AG04450 (cell line): Measurements from ENCODE around the gene RHBDD3. TPM values are rescaled to one million over a fixed set of nuclear protein-coding genes. Genes with fewer than 3 reads are reported as not detected.

ENCODE experiments used
- CTCF ChIA-PET: fragments of 300-600, 350-600 bp; formaldehyde crosslinking; extraction: SDS; loops from one replicate; lab custom pipeline; 2022; ENCODE audit warnings: antibody characterized with exemption, inconsistent platforms; lab: Charles Lee
- POLR2A ChIA-PET: fragments of 350-600 bp; formaldehyde crosslinking; extraction: SDS; loops from one replicate; lab custom pipeline; 2021; ENCODE audit warnings: antibody characterized with exemption, inconsistent platforms; lab: Yijun Ruan, JAX
- DNase-seq: peaks from one replicate; pipeline ENCODE4 v3.0.0-alpha.2; 2011; ENCODE audit warnings: low read depth, low spot score
- H3K27ac ChIP-seq: one replicate; pipeline ENCODE4 v1.5.1; 2012; ENCODE audit warnings: low read depth, low read length, control low read depth
- H3K27me3 ChIP-seq: one replicate; pipeline ENCODE4 v1.6.0; 2012; ENCODE audit warnings: low read length; ENCODE audit not compliant: control insufficient read depth, insufficient read depth
- H3K4me3 ChIP-seq: 2 replicates; pipeline ENCODE4 v1.5.1; 2011; ENCODE audit warnings: mild to moderate bottlenecking, low read depth, low read length, control low read depth
- H3K9me3 ChIP-seq: 2 replicates; pipeline ENCODE4 v1.5.1; 2012; ENCODE audit warnings: low read length; ENCODE audit not compliant: control insufficient read depth, insufficient read depth
- polyA plus RNA-seq: library from polyadenylated mRNA; depleted of rRNA; stranded (reverse); fragments of >200 nt; gene quantifications from 2 replicates; pipeline ENCODE4 v1.2.3, GENCODE V29; 2011
- TF ChIP-seq, protein P1 (sequence below): IDR thresholded peaks from 2 replicates; pipeline ENCODE4 v1.5.1; 2011; ENCODE audit warnings: low read depth, low read length, control low read depth, inconsistent platforms

RHBDD3 gene
- polyA plus RNA-seq, 1 experiment: 9.9 TPM

DNA sequence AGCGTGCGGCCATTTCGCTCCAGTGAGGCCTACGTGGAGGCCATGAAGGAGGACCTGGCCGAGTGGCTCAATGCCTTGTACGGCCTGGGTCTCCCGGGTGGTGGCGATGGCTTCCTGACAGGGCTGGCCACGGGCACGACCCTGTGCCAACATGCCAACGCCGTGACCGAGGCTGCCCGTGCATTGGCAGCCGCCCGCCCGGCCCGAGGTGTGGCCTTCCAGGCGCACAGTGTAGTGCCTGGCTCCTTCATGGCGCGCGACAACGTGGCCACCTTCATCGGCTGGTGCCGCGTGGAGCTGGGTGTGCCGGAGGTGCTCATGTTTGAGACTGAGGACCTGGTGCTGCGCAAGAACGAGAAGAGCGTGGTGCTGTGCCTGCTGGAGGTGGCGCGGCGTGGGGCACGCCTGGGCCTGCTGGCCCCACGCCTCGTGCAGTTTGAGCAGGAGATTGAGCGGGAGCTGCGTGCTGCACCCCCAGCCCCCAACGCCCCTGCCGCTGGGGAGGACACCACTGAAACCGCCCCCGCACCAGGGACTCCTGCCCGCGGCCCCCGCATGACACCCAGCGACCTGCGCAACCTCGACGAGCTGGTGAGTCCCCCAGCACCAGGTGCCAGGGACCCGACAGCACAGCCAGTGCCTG is 40.5 kb upstream of the RHBDD3 start:
- Histone ChIP-seq H3K4me3 (peak overlapping the region; percentile 76; the same call in 1 of the 2 replicates), H3K9me3 (no peaks in the 10 kb centered on the region; the same call in 1 of the 2 replicates), H3K27me3 (peaks cover under 1% of the 10 kb centered on the region), H3K27ac (peak overlapping the region; percentile 11)
- CTCF ChIA-PET: no interaction called here
- POLR2A ChIA-PET: no interaction called here
- no peak for DNase-seq
- TF ChIP-seq, protein P1, sequence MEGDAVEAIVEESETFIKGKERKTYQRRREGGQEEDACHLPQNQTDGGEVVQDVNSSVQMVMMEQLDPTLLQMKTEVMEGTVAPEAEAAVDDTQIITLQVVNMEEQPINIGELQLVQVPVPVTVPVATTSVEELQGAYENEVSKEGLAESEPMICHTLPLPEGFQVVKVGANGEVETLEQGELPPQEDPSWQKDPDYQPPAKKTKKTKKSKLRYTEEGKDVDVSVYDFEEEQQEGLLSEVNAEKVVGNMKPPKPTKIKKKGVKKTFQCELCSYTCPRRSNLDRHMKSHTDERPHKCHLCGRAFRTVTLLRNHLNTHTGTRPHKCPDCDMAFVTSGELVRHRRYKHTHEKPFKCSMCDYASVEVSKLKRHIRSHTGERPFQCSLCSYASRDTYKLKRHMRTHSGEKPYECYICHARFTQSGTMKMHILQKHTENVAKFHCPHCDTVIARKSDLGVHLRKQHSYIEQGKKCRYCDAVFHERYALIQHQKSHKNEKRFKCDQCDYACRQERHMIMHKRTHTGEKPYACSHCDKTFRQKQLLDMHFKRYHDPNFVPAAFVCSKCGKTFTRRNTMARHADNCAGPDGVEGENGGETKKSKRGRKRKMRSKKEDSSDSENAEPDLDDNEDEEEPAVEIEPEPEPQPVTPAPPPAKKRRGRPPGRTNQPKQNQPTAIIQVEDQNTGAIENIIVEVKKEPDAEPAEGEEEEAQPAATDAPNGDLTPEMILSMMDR: no peak

DNA sequence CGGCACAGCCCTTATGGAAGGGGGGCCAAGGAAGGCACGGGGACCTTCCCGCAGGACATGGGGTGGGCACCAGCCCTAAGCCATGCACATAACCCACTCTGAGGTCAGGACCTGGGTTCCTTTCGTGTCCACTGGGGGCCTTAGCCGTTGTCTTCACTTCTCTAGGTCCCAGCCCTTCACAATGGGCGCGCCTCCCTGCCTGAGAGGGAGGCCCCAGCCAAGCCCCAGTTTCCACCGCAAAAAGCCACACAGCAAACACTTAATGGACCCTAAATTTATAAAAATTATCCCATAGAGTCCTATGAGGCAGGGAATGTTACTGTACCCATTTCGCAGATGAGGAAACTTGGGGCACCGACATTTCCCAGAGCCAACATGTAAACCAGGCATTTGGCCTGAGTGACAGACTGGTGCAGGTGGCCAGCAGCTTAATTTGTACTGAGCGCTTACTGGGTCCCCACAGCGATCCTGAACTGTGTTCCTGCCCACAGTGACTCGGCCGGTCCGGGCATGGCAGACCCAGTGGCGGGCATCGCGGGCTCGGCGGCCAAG is 39.9 kb upstream of the RHBDD3 start:
- CTCF ChIA-PET: interaction anchor here (2.4 kb wide), 1 partner anchor 10 kb away, joined by 7 read pairs; no protein-coding TSS in a partner anchor
- Histone ChIP-seq H3K27ac (no peak overlapping the region), H3K4me3 (peak overlapping the region; percentile 76), H3K27me3 (no peaks in the 10 kb centered on the region), H3K9me3 (no peaks in the 10 kb centered on the region; the same call in 1 of the 2 replicates)
- DNase-seq: no peak
- TF ChIP-seq, protein P1: no peak
- POLR2A ChIA-PET: no interaction called here

DNA sequence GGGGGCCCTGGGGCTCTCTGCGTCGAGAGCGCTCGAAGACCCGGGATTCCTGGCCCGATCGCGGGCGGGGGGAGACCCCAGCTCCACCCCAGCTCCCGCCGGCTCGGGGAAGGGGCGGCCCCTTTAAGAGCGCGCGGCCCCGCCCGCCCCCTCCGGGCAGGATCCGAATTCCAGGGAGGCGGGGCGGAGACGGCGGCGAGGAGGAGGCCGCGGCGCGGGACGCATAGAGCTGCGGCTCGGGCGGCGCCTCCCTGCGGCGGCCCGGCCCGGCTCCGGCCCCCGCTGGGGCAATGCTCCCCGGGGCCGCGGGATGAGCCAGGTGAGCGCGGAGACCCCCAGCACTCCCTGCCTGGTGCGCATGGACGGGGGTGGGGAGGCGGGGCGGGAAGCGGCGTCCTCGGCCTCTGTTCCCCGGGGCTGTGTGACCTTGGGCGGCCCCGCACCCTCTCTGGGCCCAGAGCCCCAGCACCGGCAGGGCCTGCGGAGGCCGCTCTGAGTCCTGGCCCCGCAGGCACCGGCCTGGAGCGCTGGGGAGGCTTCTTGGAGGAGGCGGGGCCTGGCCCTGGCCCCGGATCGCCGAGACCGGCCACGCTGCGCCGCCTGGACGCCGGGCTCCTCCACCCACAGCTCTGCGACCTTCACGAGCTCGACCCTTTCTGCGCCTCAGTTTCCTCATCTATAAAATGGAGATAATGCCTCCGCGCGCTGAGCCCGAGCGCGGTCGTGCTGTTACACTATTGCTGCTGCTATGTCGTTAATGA is 39.2 kb upstream of the RHBDD3 start:
- H3K4me3 ChIP-seq: peak overlapping the region; percentile 76
- no peaks in the 10 kb centered on the region for H3K27me3 ChIP-seq
- ChIA-PET CTCF (interaction anchor here (0.6 to 2.4 kb wide), 7 partner anchors 9 to 42 kb away, joined by 3 to 7 read pairs (median 4); no protein-coding TSS in a partner anchor), POLR2A (interaction anchor here (0.6 to 1.1 kb wide), 4 partner anchors 10 to 50 kb away, joined by 3 to 8 read pairs (median 3); partner anchors contain the start of gene EWSR1)
- H3K27ac ChIP-seq: peak overlapping the region; percentile 52
- no peak for DNase-seq
- H3K9me3 ChIP-seq: no peaks in the 10 kb centered on the region; the same call in 1 of the 2 replicates
- TF ChIP-seq, protein P1: no peak

DNA sequence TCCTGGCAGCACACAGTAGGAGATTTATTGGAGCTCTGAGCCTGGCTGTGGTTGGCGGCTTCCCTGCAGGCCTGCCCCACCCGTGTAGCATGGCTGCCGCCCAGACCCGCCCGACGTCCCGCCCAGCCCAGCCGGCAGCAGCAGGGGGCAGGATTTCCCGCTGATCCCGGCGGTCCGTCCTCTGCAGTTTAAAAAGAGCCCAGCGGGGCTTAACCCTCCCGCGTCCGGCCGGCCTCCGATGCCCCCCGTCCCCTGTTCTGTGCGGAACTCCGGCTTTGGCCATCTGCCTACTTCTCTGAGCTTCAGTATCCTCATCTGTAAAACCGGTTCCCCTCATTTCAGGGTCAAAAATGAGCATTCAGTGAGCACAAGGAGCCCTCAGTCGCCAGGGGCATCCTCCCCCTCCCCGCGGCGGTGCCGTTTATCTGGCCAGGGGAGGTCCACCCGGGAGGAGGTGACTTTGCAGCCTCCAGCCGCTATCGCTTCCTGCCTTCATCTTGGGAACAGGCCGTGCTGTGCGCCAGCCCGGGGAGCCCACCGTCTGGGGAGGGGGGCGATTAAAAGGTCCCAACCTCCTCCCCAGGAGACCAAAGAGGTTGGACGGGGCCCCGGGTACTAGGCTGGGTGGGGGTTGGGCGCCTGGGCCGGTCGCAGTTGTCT is 38.5 kb upstream of the RHBDD3 start, which contains the start of gene GAS2L1:
Gene GAS2L1 (plus strand): TSS at position 476 of the 660 bp plus-strand sequence. CDS start 1,456 bp downstream, outside the sequence.
- peak within 1 kb of the TSS; percentile 57 for H3K27ac ChIP-seq
- H3K27me3 ChIP-seq: no peaks in the 10 kb centered on the region
- POLR2A ChIA-PET: interaction anchor here (0.5 to 1.1 kb wide), 5 partner anchors 10 to 51 kb away, joined by 3 to 8 read pairs (median 3); partner anchors contain the start of gene EWSR1
- DNase-seq: peak; percentile 33
- TF ChIP-seq, protein P1: peak; percentile 64
- H3K9me3 ChIP-seq: no peaks in the 10 kb centered on the region; the same call in 1 of the 2 replicates
- CTCF ChIA-PET: interaction anchor here (0.6 to 2.4 kb wide), 10 partner anchors 9 to 86 kb away, joined by 3 to 7 read pairs (median 4); no protein-coding TSS in a partner anchor
- peak within 1 kb of the TSS; percentile 76 for H3K4me3 ChIP-seq
